IMR-90 (cell line): Measurements from ENCODE around the gene RAB36. TPM values are rescaled to one million over a fixed set of nuclear protein-coding genes. Genes with fewer than 3 reads are reported as not detected.

Experiments used
- ATAC-seq: fragments of 200-7000 bp; cut with Tn5 transposase; 2 replicates; pipeline ENCODE4 v1.9.1; 2020; ENCODE audit warnings: low read depth, mild to moderate bottlenecking, moderate library complexity
- BruUV-seq: library from RNA; stranded (reverse); fragments of 400-500 nt; replicated peaks from 2 replicates; lab custom pipeline; 2021; lab: Mats Ljungman, UMichigan
- CTCF ChIA-PET: fragments of 300-600 bp; formaldehyde crosslinking; extraction: SDS; loops from one replicate; lab custom pipeline; 2021; ENCODE audit warnings: antibody characterized with exemption; lab: Yijun Ruan, JAX
- POLR2A ChIA-PET: fragments of 300-600 bp; sonication (Branson Sonifier 250); formaldehyde crosslinking; loops from one replicate; lab custom pipeline; 2022; ENCODE audit warnings: antibody characterized with exemption; ENCODE audit not compliant: unreplicated experiment; lab: Charles Lee
- DNase-seq: peaks from one replicate; pipeline ENCODE4 v3.0.0; 2013
- H2AFZ ChIP-seq: replicated peaks from 2 replicates; pipeline ENCODE3; 2013; ENCODE audit warnings: low read length, mild to moderate bottlenecking; ENCODE audit not compliant: poor library complexity
- H2AK5ac ChIP-seq: 2 replicates; pipeline ENCODE4 v1.6.1; 2013; ENCODE audit warnings: low read depth, low read length, inconsistent platforms
- H2AK9ac ChIP-seq: replicated peaks from 2 replicates; pipeline ENCODE3; 2013; ENCODE audit warnings: mild to moderate bottlenecking, low read depth, low read length, moderate library complexity; ENCODE audit not compliant: poor library complexity
- H2BK120ac ChIP-seq: 2 replicates; pipeline ENCODE4 v1.6.1; 2013; ENCODE audit warnings: low read depth, low read length, inconsistent platforms
- H2BK15ac ChIP-seq: 3 replicates; pipeline ENCODE4 v1.6.1; 2013; ENCODE audit warnings: low read depth, low read length, inconsistent platforms
- H2BK20ac ChIP-seq: 2 replicates; pipeline ENCODE4 v1.6.1; 2013; ENCODE audit warnings: low read depth, mild to moderate bottlenecking, inconsistent platforms, low read length, moderate library complexity
- H2BK5ac ChIP-seq: 2 replicates; pipeline ENCODE4 v1.6.1; 2013; ENCODE audit warnings: mild to moderate bottlenecking, low read depth, low read length, inconsistent platforms; ENCODE audit not compliant: poor library complexity, severe bottlenecking
- H3K14ac ChIP-seq: replicated peaks from 2 replicates; pipeline ENCODE4 v1.6.1; 2013; ENCODE audit warnings: low read depth, low read length, inconsistent platforms
- H3K18ac ChIP-seq: 2 replicates; pipeline ENCODE4 v1.6.1; 2013; ENCODE audit warnings: low read depth, low read length, control low read depth
- H3K23ac ChIP-seq: 2 replicates; pipeline ENCODE4 v1.6.1; 2013; ENCODE audit warnings: low read depth, low read length, inconsistent platforms
- H3K27ac ChIP-seq: 2 replicates; pipeline ENCODE4 v1.5.1; 2013; ENCODE audit warnings: mild to moderate bottlenecking, control low read depth, low read length; ENCODE audit not compliant: insufficient read depth
- H3K27me3 ChIP-seq: 2 replicates; pipeline ENCODE4 v1.6.1; 2013; ENCODE audit warnings: low read length; ENCODE audit not compliant: control insufficient read depth, insufficient read depth
- H3K36me3 ChIP-seq: 2 replicates; pipeline ENCODE4 v1.6.1; 2013; ENCODE audit warnings: low read length, mixed read lengths; ENCODE audit not compliant: control insufficient read depth, insufficient read depth
- H3K4ac ChIP-seq: 2 replicates; pipeline ENCODE4 v1.6.1; 2013; ENCODE audit warnings: low read depth, low read length, inconsistent platforms
- H3K4me1 ChIP-seq: 2 replicates; pipeline ENCODE4 v1.6.1; 2013; ENCODE audit warnings: low read length, mixed read lengths; ENCODE audit not compliant: control insufficient read depth, insufficient read depth
- H3K4me2 ChIP-seq: 2 replicates; pipeline ENCODE4 v1.6.1; 2013; ENCODE audit warnings: low read depth, mild to moderate bottlenecking, control low read depth, low read length, moderate library complexity
- H3K4me3 ChIP-seq: 2 replicates; pipeline ENCODE4 v1.5.1; 2013; ENCODE audit warnings: low read depth, mild to moderate bottlenecking, control low read depth, low read length, moderate library complexity; ENCODE audit not compliant: insufficient read depth
- H3K56ac ChIP-seq: 2 replicates; pipeline ENCODE4 v1.6.1; 2013; ENCODE audit warnings: low read length, inconsistent platforms; ENCODE audit not compliant: insufficient read depth; ENCODE audit errors: extremely low read depth
- H3K79me1 ChIP-seq, 2 experiments: 2 replicates each; pipeline ENCODE4 v1.6.1; 2013; ENCODE audit warnings: low read length in 2 of 2, inconsistent platforms in 1 of 2, low read depth in 1 of 2
- H3K9ac ChIP-seq: 2 replicates; pipeline ENCODE4 v1.6.1; 2013; ENCODE audit warnings: low read depth, low read length, control low read depth
- H3K9me1 ChIP-seq: 2 replicates; pipeline ENCODE4 v1.6.1; 2013; ENCODE audit warnings: low read length, inconsistent platforms; ENCODE audit not compliant: insufficient read depth
- H3K9me3 ChIP-seq: 2 replicates; pipeline ENCODE4 v1.6.1; 2013; ENCODE audit warnings: low read length; ENCODE audit not compliant: control insufficient read depth, insufficient read depth
- H4K20me1 ChIP-seq: 2 replicates; pipeline ENCODE4 v1.6.1; 2013; ENCODE audit warnings: low read length, inconsistent platforms; ENCODE audit not compliant: insufficient read depth
- H4K5ac ChIP-seq: 2 replicates; pipeline ENCODE4 v1.6.1; 2013; ENCODE audit warnings: mild to moderate bottlenecking, low read depth, low read length, control low read depth
- H4K8ac ChIP-seq, 2 experiments: 2 replicates each; pipeline ENCODE4 v1.6.1; 2013; ENCODE audit warnings: low read depth in 2 of 2, low read length in 2 of 2, control low read depth in 1 of 2, inconsistent platforms in 1 of 2
- H4K91ac ChIP-seq: 2 replicates; pipeline ENCODE4 v1.6.1; 2013; ENCODE audit warnings: low read depth, low read length, inconsistent platforms; ENCODE audit not compliant: insufficient read depth
- CEBPB ChIP-seq: IDR thresholded peaks from 2 replicates; pipeline ENCODE4 v1.6.1; 2012; ENCODE audit warnings: low read depth, low read length, improper control_type of control experiment
- MXI1 ChIP-seq: IDR thresholded peaks from 2 replicates; pipeline ENCODE4 v1.6.1; 2012; ENCODE audit warnings: low read depth, mild to moderate bottlenecking, low read length, moderate library complexity, borderline replicate concordance
- RFX5 ChIP-seq: IDR thresholded peaks from 2 replicates; pipeline ENCODE4 v1.8.0; 2012; ENCODE audit warnings: low read depth, mild to moderate bottlenecking, low read length, moderate library complexity
- WGBS, 2 experiments: methylation state at CpG; one replicate each; pipeline versions ENCODE4 v1.1.5 to v1.1.7; 2013; ENCODE audit warnings: missing lambda C conversion rate in 2 of 2; ENCODE audit not compliant: insufficient read length in 1 of 2; ENCODE audit errors: extremely low coverage in 2 of 2; 5-methylcytosine and 5-hydroxymethylcytosine counted together
- dilution Hi-C: fragments of 300-500 bp; cut with HindIII; formaldehyde crosslinking; loops from one replicate; pipeline ENCODE4 v1.14.3; 2018; ENCODE audit warnings: low sequenced_read_pairs; ENCODE audit not compliant: unreplicated experiment
- in situ Hi-C: fragments of 300-500 bp; cut with MboI; formaldehyde crosslinking; loops from 3 replicates; pipeline ENCODE4 v1.14.3; 2019; ENCODE audit warnings: low sequenced_read_pairs, inconsistent platforms, mixed read lengths
- intact Hi-C: fragments of 100-400 bp; cut with micrococcal nuclease; formaldehyde crosslinking; loops from 2 replicates; pipeline ENCODE4 v1.10.0; 2022
- polyA plus RNA-seq, 3 experiments: library from polyadenylated mRNA; depleted of rRNA; stranded (reverse); fragments of >200 nt; gene quantifications; 2 replicates each; pipeline ENCODE4 v1.2.3, GENCODE V29; 2012; ENCODE audit warnings: low replicate concordance in 1 of 3
- total RNA-seq: library from RNA; depleted of rRNA; stranded (reverse); fragments of >200 nt; gene quantifications from 2 replicates; pipeline ENCODE4 v1.2.3, GENCODE V29; 2012

Gene RAB36
- total and polyA plus RNA-seq, 2 of the 4 experiments (the other 2 are of a cell fraction): 3.6 to 4.0 TPM

DNA sequence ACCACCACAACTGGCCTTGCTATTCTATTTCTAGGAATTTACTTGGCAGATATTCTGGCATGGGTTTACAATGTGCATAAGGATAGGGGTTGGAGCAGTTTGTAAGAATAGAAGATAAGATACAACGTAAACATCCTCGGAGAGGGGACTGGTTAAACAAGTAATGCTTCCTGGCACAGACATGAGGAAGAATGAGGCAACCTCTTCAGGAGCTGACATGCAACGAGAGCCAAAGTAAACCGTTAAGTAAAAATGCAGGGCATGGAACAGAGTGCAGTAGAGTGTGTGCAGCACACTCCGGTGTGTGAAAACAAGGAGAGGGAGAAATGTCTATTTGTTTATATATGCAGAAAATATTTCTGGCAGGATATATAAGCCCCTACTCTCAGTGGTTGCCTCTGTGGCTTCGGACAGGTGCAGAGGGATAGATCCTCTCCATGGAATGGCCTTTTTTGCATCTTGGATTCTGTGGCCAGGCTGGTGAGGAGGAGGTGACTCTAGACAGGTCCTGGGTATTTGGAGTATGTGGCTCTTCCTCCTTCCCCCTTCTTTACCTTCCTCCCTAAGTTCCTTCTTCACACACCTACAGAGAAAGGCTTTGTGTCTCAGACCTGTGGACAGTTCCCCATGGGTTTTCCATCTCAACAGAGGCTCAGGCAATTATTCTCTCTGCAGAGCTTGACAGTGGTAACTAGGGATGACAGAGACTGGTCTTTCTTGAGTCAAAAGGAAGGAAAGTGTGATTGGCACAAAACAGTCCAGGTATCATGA, 2.5 kb downstream of the RAB36 start:
- in situ Hi-C loops: no loop called here
- POLR2A ChIA-PET: no interaction called here
- intact Hi-C loops: no loop called here

More for the DNA sequence above, 2.5 kb downstream of the RAB36 start:
- H3K4me2 ChIP-seq: no peak overlapping the region
- 0 out of 2 replicates have a peak, but pooled peaks cover 4% of the 10 kb centered on the region for H4K20me1 ChIP-seq
- DNase-seq (peak; percentile 90), ATAC-seq (peak; percentile 24)
- no peak overlapping the region for H3K4ac ChIP-seq
- H4K5ac ChIP-seq: no peak overlapping the region
- H3K14ac ChIP-seq: no peak overlapping the region
- no peaks in the 10 kb centered on the region for H3K9me3 ChIP-seq
- H3K9me1 ChIP-seq: peaks cover 6% of the 10 kb centered on the region; the same call in 1 of the 2 replicates
- CTCF ChIA-PET: no interaction called here
- H3K4me1 ChIP-seq: peaks cover 17% of the 10 kb centered on the region
- no peak overlapping the region for H3K4me3 ChIP-seq
- H4K8ac ChIP-seq: no peak overlapping the region
- H3K36me3 ChIP-seq: no peaks in the 10 kb centered on the region
- no peaks in the 10 kb centered on the region for H3K27me3 ChIP-seq
- no peak overlapping the region for H2BK120ac ChIP-seq
- H2AK5ac ChIP-seq: no peak overlapping the region
- H3K27ac ChIP-seq: no peak overlapping the region
- 4% methylated on average over 3 of the region's 6 CpGs; no CpG with 5 or more reads in 1 of the 2 experiments for WGBS, 2 experiments
- no peak overlapping the region for H3K9ac ChIP-seq
- no TSS peak for BruUV-seq
- no peak overlapping the region for H2BK5ac ChIP-seq
- dilution Hi-C loops: no loop called here
- H2AK9ac ChIP-seq: no peak overlapping the region
- peaks cover 0 to 6% of the 10 kb centered on the region in 2 experiments; a peak in 1 of 4 replicates for H3K79me1 ChIP-seq
- no peak overlapping the region for H2BK15ac ChIP-seq
- H3K56ac ChIP-seq: no peak overlapping the region
- H2AFZ ChIP-seq: no peak overlapping the region
- no peak overlapping the region for H4K91ac ChIP-seq
- no peak overlapping the region for H2BK20ac ChIP-seq
- H3K18ac ChIP-seq: no peak overlapping the region
- TF ChIP-seq MXI1 (peak; percentile 63; the same call in 1 of the 2 replicates), CEBPB (peak; percentile 93), RFX5 (no peak)
- no peak overlapping the region for H3K23ac ChIP-seq
